SK-N-MC (cell line): ENCODE results near the gene ZNF552.
A peak's percentile ranks its signal among the peaks of the same experiment; 100 is the strongest.

Experiments
- EZH2 ChIP-seq: fragments of 200-600 bp; sonication (generic); IDR thresholded peaks from one replicate; pipeline ENCODE4 v1.6.1; 2017; ENCODE audit warnings: antibody characterized with exemption
- POLR2AphosphoS5 ChIP-seq: IDR thresholded peaks from 2 replicates; pipeline ENCODE4 v1.6.1; 2012; ENCODE audit warnings: mild to moderate bottlenecking, low read depth, low read length, borderline replicate concordance

DNA sequence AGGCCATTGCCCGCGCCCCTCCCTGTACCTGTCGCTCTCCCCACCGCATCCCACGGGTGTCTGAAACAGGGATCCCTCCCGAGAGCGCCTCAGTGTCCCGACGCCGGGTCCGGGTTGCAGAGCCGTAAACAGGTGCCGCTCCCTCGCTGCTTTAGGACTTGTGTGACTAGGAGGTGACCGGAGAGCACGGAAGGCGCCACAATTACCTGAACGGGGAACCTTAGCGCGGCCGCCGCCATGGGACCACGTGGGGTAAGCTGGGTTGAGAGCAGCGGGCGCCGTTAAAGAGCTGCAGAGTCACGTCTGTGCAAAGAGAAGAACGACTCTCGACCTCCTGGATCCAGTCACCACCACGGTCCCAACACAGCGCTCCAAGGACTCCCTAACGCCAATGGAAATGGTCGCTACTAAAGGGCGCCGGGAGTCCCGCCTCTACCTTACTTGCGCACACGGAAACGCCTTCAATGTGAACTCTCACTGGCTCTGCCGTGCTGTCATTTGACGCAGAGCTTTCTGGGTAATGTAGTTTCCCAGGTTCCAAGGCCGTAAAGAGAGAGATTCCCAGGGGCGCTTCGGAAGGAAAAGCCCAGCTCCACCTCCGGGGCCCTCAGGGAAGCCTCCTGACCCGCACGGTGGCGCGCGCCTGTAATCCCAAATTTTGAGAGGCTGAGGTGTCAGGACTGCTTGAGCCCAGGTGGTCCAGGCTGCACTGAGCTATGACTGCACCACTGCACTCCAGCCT, at the start of gene ZNF552:
- TF ChIP-seq EZH2 = no peak
- peak; percentile 93 for TF ChIP-seq POLR2AphosphoS5
